DOHH2 (cell line): ENCODE measurements around the gene TTC29.

Source experiments
- EZH2phosphoT487 ChIP-seq: fragments of 200-600 bp; sonication (generic); IDR thresholded peaks from 2 replicates; pipeline ENCODE4 v1.6.1; 2017; ENCODE audit warnings: borderline replicate concordance, mild to moderate bottlenecking, antibody characterized with exemption, low read length, moderate library complexity, mixed read lengths
- TF ChIP-seq, protein P1 (sequence below): fragments of 200-600 bp; sonication (generic); IDR thresholded peaks from one replicate; pipeline ENCODE4 v1.5.1; 2014; ENCODE audit warnings: antibody characterized with exemption, mild to moderate bottlenecking, low read depth, low read length; ENCODE audit not compliant: poor library complexity, severe bottlenecking

DNA sequence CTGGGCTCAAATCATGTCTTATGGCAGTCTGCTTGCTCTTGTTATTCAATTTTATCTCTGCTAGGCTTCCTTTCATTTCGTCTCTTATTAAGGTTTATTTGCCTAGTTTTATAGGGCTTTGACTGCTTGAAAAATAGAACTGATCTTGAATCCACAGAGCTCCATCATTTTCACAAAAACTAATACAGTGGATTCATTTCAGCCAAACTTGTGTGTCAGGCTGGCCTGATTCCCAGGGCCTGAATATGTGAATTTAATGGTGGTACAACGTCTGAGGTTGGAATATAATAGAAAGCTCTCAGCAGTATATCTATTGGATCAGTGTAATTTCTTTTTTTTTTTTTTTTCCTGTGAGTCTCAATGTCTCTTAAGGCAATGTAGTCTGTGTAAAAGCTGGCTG is 183.6 kb downstream of the TTC29 start:
- TF ChIP-seq, protein P1, sequence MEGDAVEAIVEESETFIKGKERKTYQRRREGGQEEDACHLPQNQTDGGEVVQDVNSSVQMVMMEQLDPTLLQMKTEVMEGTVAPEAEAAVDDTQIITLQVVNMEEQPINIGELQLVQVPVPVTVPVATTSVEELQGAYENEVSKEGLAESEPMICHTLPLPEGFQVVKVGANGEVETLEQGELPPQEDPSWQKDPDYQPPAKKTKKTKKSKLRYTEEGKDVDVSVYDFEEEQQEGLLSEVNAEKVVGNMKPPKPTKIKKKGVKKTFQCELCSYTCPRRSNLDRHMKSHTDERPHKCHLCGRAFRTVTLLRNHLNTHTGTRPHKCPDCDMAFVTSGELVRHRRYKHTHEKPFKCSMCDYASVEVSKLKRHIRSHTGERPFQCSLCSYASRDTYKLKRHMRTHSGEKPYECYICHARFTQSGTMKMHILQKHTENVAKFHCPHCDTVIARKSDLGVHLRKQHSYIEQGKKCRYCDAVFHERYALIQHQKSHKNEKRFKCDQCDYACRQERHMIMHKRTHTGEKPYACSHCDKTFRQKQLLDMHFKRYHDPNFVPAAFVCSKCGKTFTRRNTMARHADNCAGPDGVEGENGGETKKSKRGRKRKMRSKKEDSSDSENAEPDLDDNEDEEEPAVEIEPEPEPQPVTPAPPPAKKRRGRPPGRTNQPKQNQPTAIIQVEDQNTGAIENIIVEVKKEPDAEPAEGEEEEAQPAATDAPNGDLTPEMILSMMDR: no peak
- no peak for TF ChIP-seq EZH2phosphoT487
